HG02588 (cell line): ENCODE measurements around the gene ANXA11.
"Not testable (repeated sequence)": the region's sequence is repeated elsewhere in the genome, so short reads cannot be mapped to it uniquely, and the experiment has no call there.

ENCODE experiments used
- ATAC-seq: cut with Tn5 transposase; IDR thresholded peaks from one replicate; pipeline ENCODE4 v1.9.1; 2021; ENCODE audit warnings: mild to moderate bottlenecking, moderate library complexity; ENCODE audit not compliant: unreplicated experiment

ANXA11 gene

GRCh38 chr10:80205477-80206276 lies at the start of gene ANXA11:
Gene ANXA11 (minus strand): TSS chr10:80205537. CDS start chr10:80172861, 32,676 bp downstream.
- ATAC-seq, result peak; percentile 81

GRCh38 chr10:80254726-80255125 lies 49.4 kb upstream of the ANXA11 start:
- ATAC-seq, result not testable (repeated sequence)

- peak; percentile 17 for ATAC-seq
Measured at GRCh38 chr10:80253963-80254271, 48.6 kb upstream of the ANXA11 start.

GRCh38 chr10:80253266-80253962 lies 48.1 kb upstream of the ANXA11 start:
- ATAC-seq, result peak; percentile 67

- ATAC-seq, result no peak
Measured at GRCh38 chr10:80252296-80252887, 47.1 kb upstream of the ANXA11 start.

GRCh38 chr10:80251703-80252280 lies 46.5 kb upstream of the ANXA11 start:
- ATAC-seq, result not testable (repeated sequence)

- ATAC-seq, result not testable (repeated sequence)
Measured at GRCh38 chr10:80250399-80250798, 45.1 kb upstream of the ANXA11 start.

- ATAC-seq, result not testable (repeated sequence)
Measured at GRCh38 chr10:80249906-80250305, 44.6 kb upstream of the ANXA11 start.

GRCh38 chr10:80247611-80248010 lies 42.3 kb upstream of the ANXA11 start:
- not testable (repeated sequence) for ATAC-seq

- not testable (repeated sequence) for ATAC-seq
Measured at GRCh38 chr10:80244371-80244770, 39.0 kb upstream of the ANXA11 start.

- ATAC-seq, result not testable (repeated sequence)
Measured at GRCh38 chr10:80242341-80242740, 37.0 kb upstream of the ANXA11 start.

GRCh38 chr10:80236457-80236856 lies 31.1 kb upstream of the ANXA11 start:
- ATAC-seq, result not testable (repeated sequence)

- ATAC-seq, result peak; percentile 100
Measured at GRCh38 chr10:80234331-80235235, 29.2 kb upstream of the ANXA11 start.

- ATAC-seq, result not testable (repeated sequence)
Measured at GRCh38 chr10:80233871-80234270, 28.5 kb upstream of the ANXA11 start.

GRCh38 chr10:80226723-80227122 lies 21.4 kb upstream of the ANXA11 start:
- peak; percentile 53 for ATAC-seq

GRCh38 chr10:80223031-80223419 lies 17.7 kb upstream of the ANXA11 start:
- ATAC-seq, result not testable (repeated sequence)

- peak; percentile 91 for ATAC-seq
Measured at GRCh38 chr10:80218878-80219277, 13.5 kb upstream of the ANXA11 start.

GRCh38 chr10:80214368-80214982 lies 9.1 kb upstream of the ANXA11 start:
- not testable (repeated sequence) for ATAC-seq

- ATAC-seq, result not testable (repeated sequence)
Measured at GRCh38 chr10:80212535-80213115, 7.3 kb upstream of the ANXA11 start.

- ATAC-seq, result no peak
Measured at GRCh38 chr10:80211786-80212185, 6.4 kb upstream of the ANXA11 start.
